PC-3 (cell line): ENCODE measurements around the gene ARL10.

Experiments used
- CTCF ChIP-seq: fragments of 300-600 bp; sonication (generic); conservative IDR thresholded peaks from 2 replicates; pipeline ENCODE4 v1.5.1; 2017; ENCODE audit warnings: antibody characterized with exemption, low read depth, mild to moderate bottlenecking, low read length
- EZH2 ChIP-seq: fragments of 300-600 bp; sonication (generic); IDR thresholded peaks from one replicate; pipeline ENCODE4 v1.6.1; 2017; ENCODE audit warnings: antibody characterized with exemption, mild to moderate bottlenecking, low read length; ENCODE audit not compliant: unreplicated experiment

- TF ChIP-seq EZH2 (no peak), CTCF (no peak)
Measured at GRCh38 chr5:176391479-176391878, 26.2 kb downstream of the ARL10 start.
